Measurements from ENCODE around the gene ZNF107. TPM values are rescaled to one million over a fixed set of nuclear protein-coding genes. Genes with fewer than 3 reads are reported as not detected.
"Not testable (repeated sequence)": the region's sequence is repeated elsewhere in the genome, so short reads cannot be mapped to it uniquely, and the experiment has no call there.

Gene ZNF107
- total RNA-seq, 4 donors from 2014 or later: 3.6 to 61.9 (median 7.8) TPM

GRCh38 chr7:64729089-64729848, 63.3 kb downstream of the ZNF107 start:
- no peaks in the 10 kb centered on the region for H3K27me3 ChIP-seq
- H3K27ac ChIP-seq: no peak overlapping the region
- TF ChIP-seq CTCF (IDR thresholded peaks at IDR 0.05) (no peak), POLR2A (IDR thresholded peaks at IDR 0.05) (no peak)
- no peak overlapping the region for H3K4me3 ChIP-seq
- DNase-seq: no peak
- H3K4me1 ChIP-seq: no peaks in the 10 kb centered on the region
- no peaks in the 10 kb centered on the region for H3K36me3 ChIP-seq
- H3K9me3 ChIP-seq: peaks cover 0 to 11% (median 3%) of the 10 kb centered on the region in 4 donors

- H3K27me3 ChIP-seq: no peaks in the 10 kb centered on the region
- H3K36me3 ChIP-seq: no peaks in the 10 kb centered on the region
- no peaks in the 10 kb centered on the region for H3K4me1 ChIP-seq
- H3K9me3 ChIP-seq: peaks cover 0 to 5% (median 3%) of the 10 kb centered on the region in 4 donors
- DNase-seq: no peak
- H3K4me3 ChIP-seq: no peak overlapping the region
- TF ChIP-seq POLR2A (IDR thresholded peaks at IDR 0.05) (no peak), CTCF (IDR thresholded peaks at IDR 0.05) (no peak)
- no peak overlapping the region for H3K27ac ChIP-seq
These were observed 67.8 kb downstream of the ZNF107 start for GRCh38 chr7:64733550-64734240.

DNA sequence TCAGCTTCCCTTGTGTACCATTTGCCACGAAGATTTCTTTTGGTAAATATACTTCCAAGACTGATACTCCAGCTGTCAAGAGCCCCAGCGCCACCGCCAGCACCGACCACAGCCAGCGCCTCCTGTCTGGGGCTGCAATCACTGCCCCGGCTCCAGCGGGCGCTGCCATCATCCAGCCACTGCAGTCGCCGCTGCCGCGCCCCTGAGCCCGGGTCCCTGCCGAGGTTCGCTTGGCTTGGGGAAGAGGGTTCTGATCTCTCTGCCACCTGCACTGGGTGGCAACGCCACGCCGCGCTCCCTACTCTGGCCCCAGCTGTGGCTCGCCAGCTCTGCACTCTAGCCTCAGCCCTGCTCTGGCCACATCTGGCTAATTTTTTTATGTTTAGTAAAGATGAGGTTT, 70.6 kb downstream of the ZNF107 start:
- no peak for TF ChIP-seq CTCF (IDR thresholded peaks at IDR 0.05)
- no peak for TF ChIP-seq POLR2A (IDR thresholded peaks at IDR 0.05)
- Histone ChIP-seq H3K27me3 (no peaks in the 10 kb centered on the region), H3K4me1 (no peaks in the 10 kb centered on the region), H3K36me3 (no peaks in the 10 kb centered on the region), H3K9me3 (peaks cover 0 to 3% (median 0%) of the 10 kb centered on the region in 4 donors), H3K4me3 (no peak overlapping the region), H3K27ac (no peak overlapping the region)
- DNase-seq: no peak

- not testable (repeated sequence) for DNase-seq
These were observed 72.5 kb downstream of the ZNF107 start for GRCh38 chr7:64738403-64738802.

GRCh38 chr7:64738953-64739352, 73.0 kb downstream of the ZNF107 start:
- not testable (repeated sequence) for H3K9me3 ChIP-seq, H3K27me3 ChIP-seq, H3K4me1 ChIP-seq, H3K36me3 ChIP-seq, H3K4me3 ChIP-seq, H3K27ac ChIP-seq, DNase-seq

More at GRCh38 chr7:64738403-64738802, 72.5 kb downstream of the ZNF107 start:
- H3K27me3 ChIP-seq, H3K4me3 ChIP-seq, H3K27ac ChIP-seq, H3K36me3 ChIP-seq, H3K9me3 ChIP-seq, H3K4me1 ChIP-seq: not testable (repeated sequence)

DNA sequence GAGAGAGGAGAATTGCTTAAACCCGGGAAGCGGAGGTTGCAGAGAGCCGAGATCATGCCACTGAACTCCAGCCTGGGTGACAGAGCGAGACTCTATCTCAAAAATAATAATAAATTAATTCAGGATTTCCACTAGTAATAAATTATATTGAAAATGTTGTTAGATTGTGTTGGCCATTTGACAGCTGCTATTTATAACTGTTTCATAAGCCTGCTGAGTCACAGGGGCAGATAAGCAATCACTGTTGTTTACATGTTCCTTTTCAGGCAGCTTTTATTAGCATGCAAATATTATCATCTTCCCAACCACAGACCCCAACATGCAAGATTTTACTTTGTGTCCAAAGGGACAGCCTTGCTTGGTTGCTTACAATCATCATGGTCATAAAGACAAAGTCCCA, 78.7 kb downstream of the ZNF107 start:
- no peaks in the 10 kb centered on the region for H3K4me1 ChIP-seq
- TF ChIP-seq POLR2A (IDR thresholded peaks at IDR 0.05) (no peak), CTCF (IDR thresholded peaks at IDR 0.05) (no peak)
- H3K27ac ChIP-seq: no peak overlapping the region
- peaks cover 0 to 4% (median 0%) of the 10 kb centered on the region in 4 donors for H3K9me3 ChIP-seq
- H3K4me3 ChIP-seq: no peak overlapping the region
- H3K36me3 ChIP-seq: no peaks in the 10 kb centered on the region
- no peaks in the 10 kb centered on the region for H3K27me3 ChIP-seq
- no peak for DNase-seq
